SIG-M5 treated with dmso at 0.1 percent for 504 hours (cell line): Measurements from ENCODE around the gene VASH2.
"Not testable (repeated sequence)": the region's sequence is repeated elsewhere in the genome, so short reads cannot be mapped to it uniquely, and the experiment has no call there.

Source experiments
- DNase-seq: peaks from one replicate; lab custom pipeline; 2025; ENCODE audit not compliant: unreplicated experiment; lab: John Stamatoyannopoulos, UW

The VASH2 gene

GRCh38 chr1:213020016-213020415, 69.7 kb downstream of the VASH2 start:
- DNase-seq, result no peak

DNA sequence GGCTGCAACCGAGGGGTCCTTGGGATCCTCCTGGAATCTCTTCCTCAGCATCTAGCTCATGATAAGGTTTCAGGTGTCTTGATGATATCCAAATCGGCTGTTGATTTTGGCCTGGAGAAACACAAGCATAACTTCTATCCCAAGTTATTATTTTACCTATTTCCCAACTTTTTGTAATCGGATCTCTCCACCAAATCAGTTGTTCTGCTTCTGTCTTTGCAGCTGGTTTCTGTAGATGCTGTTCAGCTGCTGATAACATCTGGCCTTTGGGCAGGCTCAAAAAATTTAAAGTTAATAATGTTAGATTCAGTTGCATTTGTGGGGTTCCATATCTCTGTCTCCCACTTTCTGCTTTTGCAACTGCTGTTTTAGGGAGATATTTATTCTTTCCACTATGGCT, 76.7 kb downstream of the VASH2 start:
- not testable (repeated sequence) for DNase-seq

DNA sequence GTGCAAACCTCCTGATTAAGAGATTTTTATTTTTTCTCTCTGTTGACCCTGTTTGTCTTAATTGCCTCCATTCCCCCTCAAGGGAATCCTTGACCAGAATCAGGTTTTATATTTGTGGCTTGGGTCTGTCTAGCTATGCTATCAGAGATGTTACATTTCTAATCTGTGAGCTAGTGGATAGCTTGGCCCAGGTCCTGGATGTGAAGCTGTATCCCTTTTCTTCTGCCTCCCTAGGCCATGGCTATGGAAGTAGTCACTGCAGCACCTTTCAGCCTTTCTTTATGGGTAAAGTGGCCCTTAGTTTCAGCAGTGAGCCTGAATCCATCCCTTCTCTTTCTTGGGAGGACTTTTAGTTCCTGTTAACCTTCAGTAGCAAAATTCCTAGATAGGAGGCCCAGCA, 82.3 kb downstream of the VASH2 start:
- no peak for DNase-seq

- DNase-seq, result no peak
These were observed 84.4 kb downstream of the VASH2 start for GRCh38 chr1:213034713-213035112.

- no peak for DNase-seq
These were observed 85.2 kb downstream of the VASH2 start for GRCh38 chr1:213035573-213035972.
